HG02588 (cell line): ENCODE data around the gene IQGAP2.
A peak's percentile ranks its signal among the peaks of the same experiment; 100 is the strongest.
"Not testable (repeated sequence)": the region's sequence is repeated elsewhere in the genome, so short reads cannot be mapped to it uniquely, and the experiment has no call there.

Experiments used
- ATAC-seq: cut with Tn5 transposase; IDR thresholded peaks from one replicate; pipeline ENCODE4 v1.9.1; 2021; ENCODE audit warnings: mild to moderate bottlenecking, moderate library complexity; ENCODE audit not compliant: unreplicated experiment

Gene IQGAP2, protein sequence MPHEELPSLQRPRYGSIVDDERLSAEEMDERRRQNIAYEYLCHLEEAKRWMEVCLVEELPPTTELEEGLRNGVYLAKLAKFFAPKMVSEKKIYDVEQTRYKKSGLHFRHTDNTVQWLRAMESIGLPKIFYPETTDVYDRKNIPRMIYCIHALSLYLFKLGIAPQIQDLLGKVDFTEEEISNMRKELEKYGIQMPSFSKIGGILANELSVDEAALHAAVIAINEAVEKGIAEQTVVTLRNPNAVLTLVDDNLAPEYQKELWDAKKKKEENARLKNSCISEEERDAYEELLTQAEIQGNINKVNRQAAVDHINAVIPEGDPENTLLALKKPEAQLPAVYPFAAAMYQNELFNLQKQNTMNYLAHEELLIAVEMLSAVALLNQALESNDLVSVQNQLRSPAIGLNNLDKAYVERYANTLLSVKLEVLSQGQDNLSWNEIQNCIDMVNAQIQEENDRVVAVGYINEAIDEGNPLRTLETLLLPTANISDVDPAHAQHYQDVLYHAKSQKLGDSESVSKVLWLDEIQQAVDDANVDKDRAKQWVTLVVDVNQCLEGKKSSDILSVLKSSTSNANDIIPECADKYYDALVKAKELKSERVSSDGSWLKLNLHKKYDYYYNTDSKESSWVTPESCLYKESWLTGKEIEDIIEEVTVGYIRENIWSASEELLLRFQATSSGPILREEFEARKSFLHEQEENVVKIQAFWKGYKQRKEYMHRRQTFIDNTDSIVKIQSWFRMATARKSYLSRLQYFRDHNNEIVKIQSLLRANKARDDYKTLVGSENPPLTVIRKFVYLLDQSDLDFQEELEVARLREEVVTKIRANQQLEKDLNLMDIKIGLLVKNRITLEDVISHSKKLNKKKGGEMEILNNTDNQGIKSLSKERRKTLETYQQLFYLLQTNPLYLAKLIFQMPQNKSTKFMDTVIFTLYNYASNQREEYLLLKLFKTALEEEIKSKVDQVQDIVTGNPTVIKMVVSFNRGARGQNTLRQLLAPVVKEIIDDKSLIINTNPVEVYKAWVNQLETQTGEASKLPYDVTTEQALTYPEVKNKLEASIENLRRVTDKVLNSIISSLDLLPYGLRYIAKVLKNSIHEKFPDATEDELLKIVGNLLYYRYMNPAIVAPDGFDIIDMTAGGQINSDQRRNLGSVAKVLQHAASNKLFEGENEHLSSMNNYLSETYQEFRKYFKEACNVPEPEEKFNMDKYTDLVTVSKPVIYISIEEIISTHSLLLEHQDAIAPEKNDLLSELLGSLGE (N-terminal part only)

DNA sequence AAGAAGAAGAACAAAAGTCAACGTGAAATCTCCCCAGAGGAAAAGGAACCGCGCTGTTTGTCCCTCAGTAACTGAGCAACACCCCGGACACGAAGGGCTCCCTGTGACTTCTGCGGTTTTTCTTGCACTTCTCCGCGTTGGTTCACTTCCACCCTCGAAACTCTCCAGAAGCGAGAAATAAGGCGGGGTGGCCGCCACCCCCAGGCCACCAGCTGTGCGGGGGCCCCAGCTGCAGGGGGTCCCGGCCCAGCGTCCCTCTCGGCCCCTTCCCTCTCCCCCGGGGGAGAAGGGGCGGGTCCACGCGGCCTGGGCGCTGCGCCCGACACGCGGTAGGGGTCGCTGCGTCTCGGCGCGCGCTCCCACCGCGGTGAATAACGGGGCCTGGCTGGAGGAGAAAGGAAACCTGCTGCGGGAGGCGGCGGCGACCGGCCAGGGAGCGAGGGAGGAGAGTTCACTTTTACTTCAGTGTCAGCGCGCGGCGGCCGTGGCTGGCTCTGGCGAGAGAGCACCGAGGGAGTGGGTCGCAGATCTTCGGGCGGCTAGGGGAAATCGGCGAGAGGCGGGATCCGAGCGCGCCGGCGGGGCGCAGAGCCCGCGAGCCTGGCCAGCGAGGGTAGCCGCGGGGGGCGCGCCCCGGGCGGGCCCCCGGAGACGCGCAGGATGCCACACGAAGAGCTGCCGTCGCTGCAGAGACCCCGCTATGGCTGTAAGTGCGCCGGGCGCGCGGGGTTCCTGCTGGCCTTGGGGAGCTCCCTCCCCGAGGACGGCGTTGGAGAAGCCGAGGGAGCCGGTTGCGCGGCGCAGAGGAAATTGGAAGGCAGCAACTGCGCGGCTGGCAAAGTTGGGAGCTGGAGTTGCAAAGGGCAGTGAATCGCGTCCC is at the start of gene IQGAP2:
IQGAP2 (plus strand) TSS at position 400 of the 880 bp plus-strand sequence; CDS start at position 661, 261 bp downstream.
- ATAC-seq = peak; percentile 59

DNA sequence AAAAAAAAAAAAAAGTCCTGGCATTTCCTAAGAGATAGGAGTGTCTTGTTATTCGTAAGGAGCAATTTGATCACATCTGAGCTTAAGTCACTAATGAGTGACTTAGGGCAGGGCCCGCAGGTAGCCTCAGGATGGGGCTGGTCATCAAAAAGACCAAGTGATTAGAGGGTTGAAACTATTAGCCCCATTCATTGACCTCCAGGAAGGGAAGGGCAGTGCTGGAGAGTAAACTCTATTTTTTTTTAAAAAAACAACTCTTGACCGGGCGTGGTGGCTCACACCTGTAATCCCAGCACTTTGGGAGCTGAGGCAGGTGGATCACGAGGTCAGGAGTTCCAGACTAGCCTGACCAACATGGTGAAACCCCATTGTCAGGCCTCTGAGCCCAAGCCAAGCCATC is 46.2 kb upstream of the IQGAP2 start:
- no peak for ATAC-seq

DNA sequence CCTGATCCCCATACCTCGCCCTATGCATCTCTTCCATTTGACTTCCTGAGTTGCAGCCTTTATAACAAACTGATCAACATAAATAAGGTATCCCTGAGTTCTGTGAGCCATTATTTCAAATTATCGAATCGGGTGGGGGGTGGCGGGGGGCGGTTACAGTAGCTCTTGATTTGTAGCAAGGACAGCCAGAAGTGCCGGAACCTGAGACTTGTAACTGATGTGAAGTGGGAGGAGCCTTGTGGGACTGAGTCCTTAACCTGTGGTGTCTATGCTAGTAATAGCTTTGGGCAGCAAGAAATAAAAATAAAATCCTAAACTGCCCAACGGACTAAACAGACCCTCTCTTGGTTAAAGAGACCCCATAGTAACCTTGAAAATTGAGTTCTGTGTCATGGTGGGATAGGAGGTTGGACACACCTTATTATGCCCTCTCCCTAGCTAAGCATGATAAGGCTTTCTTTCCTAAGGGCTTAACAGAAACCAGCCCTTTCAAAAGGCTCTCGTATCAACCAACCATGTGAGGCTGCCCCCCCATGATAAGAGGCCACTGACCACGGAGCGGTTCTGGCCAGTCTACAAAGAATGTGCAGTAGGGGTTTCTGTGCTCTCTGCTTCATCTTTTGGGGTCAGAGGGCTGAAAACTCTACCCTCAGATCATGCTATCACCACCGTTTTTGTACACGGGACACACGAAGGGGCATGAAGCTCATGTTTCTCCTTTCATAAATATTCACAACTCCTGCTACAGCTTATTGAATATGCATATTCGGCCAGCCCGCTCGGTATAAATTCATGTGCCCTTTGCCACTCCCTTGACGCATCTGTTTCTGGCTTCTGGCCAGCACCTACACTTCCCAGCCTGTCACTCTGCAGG is 39.5 kb upstream of the IQGAP2 start:
- no peak for ATAC-seq

DNA sequence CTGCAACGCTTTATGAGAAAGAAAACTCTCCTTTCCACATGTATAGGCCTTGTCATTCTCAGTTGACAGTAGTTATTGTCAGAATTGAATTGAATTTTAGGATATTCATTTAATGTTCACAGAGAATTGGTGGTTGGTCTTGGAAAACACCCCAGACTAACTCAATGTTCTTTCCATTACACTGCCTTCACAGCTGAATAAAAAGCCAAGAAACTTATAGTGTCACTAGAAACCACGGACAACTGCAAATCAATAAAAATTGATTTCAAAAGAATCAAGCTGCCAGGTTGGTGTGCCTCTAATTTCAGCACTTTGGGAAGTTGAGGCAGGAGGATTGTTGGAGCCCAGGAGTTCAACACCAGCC is 38.9 kb upstream of the IQGAP2 start:
- ATAC-seq = no peak

DNA sequence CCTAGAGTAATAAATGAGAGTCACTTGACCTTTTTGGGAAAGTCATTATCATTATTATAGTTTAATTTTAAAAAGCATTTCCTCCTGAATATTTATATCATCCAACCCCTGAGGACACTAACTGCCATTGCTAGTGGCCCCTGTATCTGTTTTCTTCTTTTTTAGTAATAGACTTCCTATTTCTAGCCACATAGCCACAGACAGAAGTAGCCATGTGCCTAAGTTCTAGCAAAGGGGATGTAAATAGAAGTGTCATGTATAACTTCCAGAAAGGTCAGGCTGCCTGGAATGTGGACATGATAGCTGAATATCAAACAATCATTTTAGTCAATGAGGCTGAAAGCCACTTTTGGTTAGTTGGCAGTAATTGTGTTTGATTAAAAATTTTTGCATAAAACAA is 37.5 kb upstream of the IQGAP2 start:
- no peak for ATAC-seq

DNA sequence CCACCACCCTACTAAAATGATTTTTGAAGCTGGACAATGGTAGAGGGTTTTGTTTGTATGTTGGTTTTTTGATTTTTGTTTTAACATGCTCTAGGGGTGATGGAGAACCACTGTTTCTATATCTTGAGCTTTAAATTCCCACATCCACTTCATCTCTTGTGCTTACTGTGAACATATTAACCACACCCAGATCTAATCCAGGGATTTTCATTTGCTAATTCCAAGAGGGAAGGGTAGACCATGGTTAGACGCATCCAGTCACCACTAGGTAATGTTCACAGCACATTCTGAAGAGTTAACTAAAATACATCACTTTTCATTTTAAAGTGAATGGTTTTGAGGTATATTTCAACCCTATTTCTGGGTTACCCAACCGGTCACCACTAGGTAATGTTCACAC is 36.5 kb upstream of the IQGAP2 start:
- no peak for ATAC-seq

DNA sequence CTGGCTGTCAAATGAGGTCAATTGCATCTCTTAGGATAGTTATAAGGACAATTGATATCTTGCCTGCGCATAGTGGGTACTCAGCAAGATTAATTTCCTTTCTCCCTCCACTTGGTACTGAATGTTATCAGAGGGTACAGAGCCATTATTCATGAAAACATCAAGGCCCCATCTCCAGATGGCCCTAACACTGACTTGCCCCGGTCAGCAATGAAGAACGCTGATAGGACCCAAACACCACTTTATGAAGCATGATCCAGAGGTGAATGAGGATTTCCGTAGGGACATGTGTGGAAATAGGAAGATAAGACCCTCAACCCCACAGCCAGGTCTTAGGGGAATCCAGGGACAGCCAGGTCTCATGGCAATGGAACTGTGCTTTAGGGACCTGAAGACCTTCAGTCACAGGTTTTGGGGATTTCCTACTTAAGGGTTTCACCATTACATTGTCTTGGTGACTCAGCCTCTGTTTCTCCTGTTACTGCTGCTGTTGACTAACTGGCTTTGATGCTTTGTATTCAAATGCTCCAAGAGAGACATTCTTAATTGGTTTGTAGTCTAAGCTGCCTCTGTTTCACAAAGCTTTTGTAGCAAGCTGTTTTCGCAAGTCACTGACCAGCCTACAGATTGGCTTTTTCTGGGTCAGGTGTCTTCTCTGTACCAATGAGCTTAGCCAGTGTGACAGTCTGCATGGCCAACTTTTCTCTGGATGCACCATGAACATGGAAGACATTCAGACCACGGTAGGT is 35.3 kb upstream of the IQGAP2 start:
- ATAC-seq = no peak

DNA sequence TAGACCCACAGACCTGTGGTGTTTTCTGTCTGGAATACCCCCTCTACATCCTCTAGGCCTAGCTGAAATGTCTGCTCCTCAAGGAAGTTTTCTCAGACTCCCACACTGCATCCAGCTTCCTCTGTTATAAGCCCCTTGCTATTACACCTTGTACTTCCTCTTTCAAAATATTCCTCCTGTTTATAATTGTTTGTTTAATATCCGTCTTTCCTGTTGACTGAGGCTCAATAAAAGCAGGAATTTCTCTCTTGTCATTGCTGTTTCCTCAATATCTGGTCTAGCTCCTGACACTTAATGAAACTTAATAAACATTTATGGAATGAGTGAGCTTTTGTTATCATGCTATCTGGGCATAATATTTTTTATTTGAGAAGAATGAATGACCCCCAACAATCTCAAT is 34.1 kb upstream of the IQGAP2 start:
- ATAC-seq = no peak

DNA sequence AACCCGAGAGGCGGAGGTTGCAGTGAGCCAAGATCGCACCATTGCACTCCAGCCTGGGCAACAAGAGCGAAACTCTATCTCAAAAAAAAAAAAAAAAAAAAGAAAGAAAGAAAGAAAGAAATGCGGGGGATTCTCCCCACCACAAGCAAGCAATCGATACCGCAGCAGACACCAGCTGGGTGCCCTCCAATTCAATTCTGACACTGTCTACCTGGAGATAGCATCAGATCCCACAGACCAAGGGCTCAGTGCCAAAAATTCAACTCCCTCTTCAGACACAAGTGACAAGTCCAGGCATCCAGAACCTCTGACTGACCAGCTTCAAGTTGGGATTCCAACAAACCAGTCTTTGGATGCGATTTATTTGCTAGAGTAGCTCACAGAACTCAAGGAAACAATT is 33.4 kb upstream of the IQGAP2 start:
- ATAC-seq = not testable (repeated sequence)

DNA sequence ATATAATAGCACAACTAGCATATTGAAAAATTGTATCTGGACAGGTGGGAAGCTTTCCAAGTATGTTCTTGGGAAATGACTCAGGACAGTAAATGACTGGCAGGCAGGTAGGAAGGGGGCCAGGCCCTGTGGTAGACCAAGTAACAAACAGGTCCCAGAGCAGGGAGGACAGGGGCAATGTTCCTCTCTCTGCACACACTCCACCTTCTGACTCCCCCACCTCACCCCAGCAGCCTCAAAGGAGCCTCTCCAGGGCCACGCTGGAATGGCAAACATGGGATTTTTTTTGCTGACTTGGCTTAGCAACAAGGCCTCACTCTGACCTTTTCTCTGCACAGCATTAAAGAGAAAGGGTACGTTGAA is 31.1 kb upstream of the IQGAP2 start:
- ATAC-seq = no peak

DNA sequence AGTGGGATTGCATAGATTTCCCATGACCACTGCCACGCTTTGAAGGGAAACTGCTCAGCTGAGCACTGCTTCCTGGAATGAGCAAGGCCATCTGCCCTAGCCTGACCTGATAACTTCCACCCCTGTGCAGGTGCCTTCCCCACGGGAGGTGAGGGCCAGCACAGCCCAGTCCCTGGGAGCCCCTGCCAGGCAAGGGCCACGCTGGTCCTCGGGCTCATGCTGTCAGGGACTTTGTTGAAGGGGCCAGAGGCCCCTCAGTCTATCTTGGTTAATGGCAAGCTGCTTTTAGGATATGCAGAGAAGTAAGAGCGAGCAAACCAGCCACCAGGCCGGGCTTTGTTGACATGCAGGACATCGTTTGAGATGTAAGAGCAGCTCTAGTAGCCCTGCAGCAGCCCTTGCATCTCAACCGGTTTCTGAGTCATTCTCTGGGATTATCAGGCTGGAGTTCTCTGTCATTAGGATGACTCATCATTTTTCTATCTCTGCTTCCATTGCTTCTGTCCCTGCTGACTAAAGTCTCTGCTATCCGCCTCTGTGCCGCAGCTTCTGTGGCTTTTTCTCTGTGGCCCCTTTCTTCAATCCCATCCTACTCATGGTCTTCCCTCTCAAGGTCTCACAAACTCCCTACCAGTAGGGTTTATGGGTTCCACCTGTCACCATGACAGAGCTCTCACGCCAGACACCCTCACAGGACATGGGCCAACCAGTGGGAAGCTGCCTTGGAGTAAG is 30.6 kb upstream of the IQGAP2 start:
- no peak for ATAC-seq

DNA sequence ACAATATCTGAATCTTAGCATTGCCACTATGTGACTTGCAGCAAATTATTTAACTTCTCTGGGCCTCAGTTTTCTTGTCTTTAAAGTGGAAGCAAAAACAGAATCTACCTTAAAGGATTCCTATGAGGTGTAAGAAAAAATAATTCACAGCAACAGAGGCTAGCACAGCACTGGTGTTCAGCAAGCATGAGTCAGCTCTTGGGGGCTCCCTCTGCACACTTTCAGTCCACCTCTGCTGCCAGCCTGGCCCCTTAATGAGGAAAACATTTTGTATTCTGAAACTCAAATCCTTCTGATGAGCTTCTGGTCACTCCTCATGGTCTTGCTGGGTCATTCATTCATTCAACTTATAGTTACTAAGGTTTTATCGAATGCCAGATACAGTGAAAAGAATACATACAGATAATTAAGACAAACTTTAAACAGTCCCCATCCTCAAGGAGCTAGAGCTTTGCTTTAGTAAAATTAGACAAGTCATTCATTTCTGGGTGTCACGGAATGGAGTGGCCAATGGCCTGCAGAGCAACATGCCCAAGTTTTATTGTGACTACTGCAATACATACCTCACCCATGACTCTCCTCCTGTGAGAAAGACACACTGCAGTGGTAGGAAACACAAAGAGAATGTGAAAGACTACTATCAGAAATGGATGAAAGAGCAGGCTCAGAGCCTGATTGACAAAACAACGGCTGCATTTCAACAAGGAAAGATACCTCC is 26.8 kb upstream of the IQGAP2 start:
- ATAC-seq = no peak

DNA sequence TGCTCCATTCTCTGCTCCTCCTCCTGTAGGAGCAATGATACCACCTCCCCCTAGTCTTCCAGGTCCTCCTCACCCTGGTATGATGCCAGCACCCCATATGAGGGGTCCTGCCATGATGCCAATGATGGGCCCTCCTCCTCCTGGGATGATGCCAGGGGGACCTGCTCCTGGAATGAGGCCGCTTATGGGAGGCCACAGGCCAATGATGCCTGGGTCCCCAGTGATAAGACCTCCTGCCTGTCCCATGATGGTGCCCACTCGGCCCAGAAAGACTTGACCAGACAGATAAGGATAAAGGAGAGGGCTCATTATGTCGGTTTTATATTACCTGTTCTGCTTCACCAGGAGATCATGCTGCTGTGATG is 26.2 kb upstream of the IQGAP2 start:
- no peak for ATAC-seq

DNA sequence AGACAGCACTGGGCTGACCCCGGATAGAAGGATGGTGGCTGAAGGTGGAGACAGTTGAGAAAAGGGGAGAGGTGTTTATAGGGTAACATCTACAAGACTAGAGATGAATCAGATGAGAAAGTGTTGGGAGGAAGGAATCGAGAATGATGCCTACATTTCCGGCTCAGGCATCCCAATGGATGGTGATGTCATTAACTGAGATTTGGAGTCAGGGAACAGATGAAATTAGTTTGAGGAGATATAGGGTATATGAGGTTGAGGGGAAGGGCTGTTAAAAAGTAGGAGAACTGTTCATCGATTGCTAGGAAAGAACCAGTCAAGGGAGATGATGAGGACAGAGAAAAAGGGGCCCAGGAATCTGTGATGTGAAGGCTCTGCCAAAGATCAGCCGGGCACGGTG is 24.7 kb upstream of the IQGAP2 start:
- ATAC-seq = no peak

DNA sequence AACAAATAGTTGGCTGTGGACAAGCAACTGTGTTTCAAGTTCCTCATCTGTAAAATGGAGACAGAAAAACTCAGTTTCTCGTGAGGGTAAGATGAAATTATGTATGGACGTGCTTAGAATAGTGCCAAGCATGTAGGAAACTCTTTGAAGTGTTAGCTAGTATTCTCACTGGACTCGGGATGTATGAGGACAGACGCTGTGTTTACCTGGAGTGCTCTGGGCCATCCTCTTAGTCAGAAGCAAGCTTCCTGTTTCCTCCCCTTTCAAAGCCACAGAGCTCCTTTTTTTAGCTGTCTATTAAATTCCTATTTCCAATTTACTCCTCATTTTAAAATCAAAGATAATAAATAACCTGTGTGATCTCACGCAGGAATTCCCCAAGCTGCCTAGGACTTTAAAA is 23.8 kb upstream of the IQGAP2 start:
- ATAC-seq = no peak

DNA sequence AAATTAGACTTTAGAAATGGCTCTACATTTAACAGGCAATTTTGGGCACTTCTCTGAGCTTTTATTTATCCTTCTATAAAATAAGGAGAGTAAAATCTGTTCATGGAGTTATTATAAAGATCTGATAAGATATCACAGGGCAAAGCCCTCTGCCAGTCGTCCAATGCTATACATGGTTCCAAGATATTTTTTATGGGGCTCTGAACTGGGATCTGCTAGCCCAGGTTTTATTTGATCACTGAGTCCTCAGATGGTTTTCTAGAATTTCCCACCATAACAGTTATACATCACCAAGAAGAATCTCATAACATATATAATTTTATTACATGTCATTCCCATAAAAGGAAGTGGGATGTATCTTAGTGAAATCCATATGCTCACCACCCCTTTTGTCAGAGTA is 23.2 kb upstream of the IQGAP2 start:
- ATAC-seq = no peak

DNA sequence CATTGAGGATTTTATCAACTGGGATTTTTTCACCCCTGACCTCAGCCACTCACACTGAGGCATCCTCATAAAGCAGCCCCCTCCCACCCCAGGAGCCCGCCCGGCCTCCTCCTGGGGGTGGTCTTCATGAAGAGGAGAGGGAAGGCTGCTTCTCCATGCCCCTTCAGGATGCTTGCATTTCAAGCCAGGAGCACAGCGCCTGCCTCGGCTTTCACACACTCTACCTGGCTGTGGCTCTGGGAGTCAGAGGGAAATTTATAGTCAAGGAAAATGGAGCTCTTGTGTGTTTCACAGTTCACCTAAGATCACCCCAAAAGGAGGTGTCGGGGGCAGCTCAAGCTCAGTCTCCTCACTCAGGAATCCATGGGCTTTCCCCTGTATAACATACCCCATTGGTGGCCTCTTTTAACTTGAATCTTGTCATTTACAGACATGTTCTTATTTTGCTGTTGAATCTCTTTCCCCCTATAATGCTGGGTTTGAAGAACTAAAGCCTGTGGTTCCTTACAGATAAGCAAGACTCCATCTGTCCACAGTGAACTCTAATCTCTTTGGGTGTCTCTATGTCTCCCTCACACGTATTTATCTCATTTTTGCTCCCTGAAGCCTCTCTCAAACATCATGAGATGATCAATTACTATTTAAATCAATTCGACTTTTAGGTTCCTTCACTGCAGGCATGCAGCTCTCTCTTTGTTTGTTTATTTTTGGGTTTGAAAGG is 22.6 kb upstream of the IQGAP2 start:
- no peak for ATAC-seq
